Subcutaneous adipose tissue (tissue), 4 donors: Measurements from ENCODE around the gene CENPS. TPM values are rescaled to one million over a fixed set of nuclear protein-coding genes. Genes with fewer than 3 reads are reported as not detected.

Source experiments
- total RNA-seq, 4 donors: library from RNA; depleted of rRNA; stranded (reverse); fragments of >200 nt; gene quantifications; one replicate each; pipeline ENCODE4 v1.1.0, GENCODE V29; 2016
- TF ChIP-seq, protein P1 (sequence below): fragments of 450-650 bp; IDR thresholded peaks from one replicate; pipeline ENCODE4 v1.5.1; 2016; ENCODE audit warnings: low read depth, mild to moderate bottlenecking, control low read depth, antibody characterized with exemption, moderate library complexity

CENPS gene
- total RNA-seq, 4 donors from 2014 or later = 3.3 to 11.9 (median 4.7) TPM

DNA sequence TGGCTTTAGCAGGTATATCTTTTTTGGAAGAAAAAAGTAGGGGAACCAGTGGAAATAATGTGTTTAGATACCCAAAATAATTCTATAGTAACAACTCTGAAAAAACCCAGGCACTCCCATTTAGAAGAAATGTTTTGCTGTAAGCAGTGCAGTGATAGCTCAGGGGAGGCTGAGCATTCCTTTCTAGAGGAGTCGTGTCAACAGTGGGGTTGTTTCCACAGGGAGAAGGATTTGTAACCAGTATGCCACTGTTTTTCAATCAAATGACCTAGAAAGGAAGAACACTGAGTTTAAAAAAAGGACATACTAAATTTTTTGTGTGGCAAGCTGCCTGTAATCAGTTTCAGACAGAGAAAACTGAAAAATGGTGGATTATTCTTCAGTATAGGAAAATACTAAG, 29.0 kb upstream of the CENPS start:
- TF ChIP-seq, protein P1, sequence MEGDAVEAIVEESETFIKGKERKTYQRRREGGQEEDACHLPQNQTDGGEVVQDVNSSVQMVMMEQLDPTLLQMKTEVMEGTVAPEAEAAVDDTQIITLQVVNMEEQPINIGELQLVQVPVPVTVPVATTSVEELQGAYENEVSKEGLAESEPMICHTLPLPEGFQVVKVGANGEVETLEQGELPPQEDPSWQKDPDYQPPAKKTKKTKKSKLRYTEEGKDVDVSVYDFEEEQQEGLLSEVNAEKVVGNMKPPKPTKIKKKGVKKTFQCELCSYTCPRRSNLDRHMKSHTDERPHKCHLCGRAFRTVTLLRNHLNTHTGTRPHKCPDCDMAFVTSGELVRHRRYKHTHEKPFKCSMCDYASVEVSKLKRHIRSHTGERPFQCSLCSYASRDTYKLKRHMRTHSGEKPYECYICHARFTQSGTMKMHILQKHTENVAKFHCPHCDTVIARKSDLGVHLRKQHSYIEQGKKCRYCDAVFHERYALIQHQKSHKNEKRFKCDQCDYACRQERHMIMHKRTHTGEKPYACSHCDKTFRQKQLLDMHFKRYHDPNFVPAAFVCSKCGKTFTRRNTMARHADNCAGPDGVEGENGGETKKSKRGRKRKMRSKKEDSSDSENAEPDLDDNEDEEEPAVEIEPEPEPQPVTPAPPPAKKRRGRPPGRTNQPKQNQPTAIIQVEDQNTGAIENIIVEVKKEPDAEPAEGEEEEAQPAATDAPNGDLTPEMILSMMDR = no peak

DNA sequence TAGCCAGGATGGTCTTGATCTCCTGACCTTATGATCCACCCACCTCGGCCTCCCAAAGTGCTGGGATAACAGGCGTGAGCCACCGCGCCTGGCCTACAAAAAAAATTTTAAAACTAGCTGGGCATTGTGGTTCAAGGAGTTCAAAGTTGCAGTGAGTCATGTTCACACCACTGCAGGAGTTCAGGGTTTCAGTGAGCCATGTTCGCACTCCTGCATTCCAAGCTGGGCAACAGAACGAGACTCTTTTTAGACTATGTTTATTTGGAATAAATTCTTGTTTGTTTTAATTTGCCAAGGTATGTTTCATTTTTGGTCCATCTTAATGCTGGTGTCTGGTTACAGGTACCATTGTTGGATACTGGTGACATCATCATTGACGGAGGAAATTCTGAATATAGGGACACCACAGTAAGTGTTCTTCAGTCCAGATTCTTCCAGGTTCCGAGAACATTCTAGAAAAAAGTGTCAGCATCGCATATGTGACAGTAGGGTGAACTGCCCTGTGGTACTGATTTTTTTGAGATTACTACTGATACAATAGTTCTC, 27.4 kb upstream of the CENPS start:
- TF ChIP-seq, protein P1 = no peak

DNA sequence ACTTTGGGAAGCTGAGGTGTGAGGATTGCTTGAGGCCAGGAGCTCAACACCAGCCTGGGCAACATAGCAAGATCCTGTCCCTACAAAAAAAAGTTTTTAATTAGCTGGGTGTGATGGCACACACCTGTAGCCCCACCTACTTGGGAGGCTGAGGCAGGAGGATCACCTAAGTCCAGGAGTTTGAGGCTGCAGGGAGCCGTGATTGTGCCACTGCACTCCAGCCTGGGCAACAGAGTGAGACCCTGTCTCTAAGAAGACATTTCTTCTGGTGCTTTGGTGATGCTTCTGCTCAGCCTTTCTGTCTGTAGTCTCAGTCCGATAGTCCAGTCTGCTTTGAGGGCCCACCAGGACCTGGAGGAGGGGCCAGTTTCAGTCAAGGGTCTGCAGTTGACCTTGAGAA, 23.0 kb upstream of the CENPS start:
- TF ChIP-seq, protein P1 = no peak

DNA sequence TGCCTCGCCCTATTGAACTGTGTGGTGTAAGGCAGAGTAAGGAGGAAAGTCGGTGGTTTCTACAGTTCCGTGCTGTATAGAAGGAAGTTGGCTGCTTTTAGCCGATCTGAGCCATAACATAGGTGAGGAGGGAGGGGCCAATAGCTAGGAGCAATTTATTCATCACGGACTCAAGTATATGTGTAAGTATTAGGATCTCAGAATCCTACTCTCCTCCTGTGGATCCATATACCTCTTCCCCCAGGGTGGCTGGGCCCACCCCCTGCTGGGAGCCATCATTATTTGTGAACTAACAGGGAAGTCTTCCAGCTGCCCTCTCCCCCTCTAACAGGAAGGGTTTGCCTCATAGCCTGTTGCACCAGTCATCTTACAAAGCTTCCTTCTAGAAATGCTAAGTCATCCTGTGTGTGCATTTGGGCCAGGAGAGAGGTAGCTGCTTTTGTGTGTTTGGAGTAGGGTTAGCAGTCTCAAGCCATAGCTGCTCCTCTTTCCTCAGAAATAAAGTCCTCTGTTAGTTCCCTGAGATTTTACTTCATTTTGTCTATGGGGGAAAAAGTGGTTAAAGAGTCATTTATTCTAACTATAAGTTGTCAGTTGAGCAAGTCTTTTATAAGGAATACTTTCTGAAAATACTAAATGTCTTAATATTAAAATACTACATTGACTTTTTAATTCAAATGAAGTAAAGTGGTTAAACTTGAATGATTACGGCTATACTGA, 14.9 kb upstream of the CENPS start:
- TF ChIP-seq, protein P1 = no peak

DNA sequence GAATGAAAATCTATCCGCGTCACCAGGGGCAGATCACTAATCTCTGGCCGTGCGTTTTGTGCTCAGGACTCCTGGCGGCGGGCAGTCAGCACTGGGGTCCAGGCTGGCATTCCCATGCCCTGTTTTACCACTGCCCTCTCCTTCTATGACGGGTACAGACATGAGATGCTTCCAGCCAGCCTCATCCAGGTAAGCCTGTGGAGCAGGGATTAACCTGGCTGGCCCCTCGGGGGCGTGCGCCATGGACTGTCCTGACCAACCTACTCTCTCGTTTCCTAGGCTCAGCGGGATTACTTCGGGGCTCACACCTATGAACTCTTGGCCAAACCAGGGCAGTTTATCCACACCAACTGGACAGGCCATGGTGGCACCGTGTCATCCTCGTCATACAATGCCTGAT, 10.9 kb upstream of the CENPS start:
- TF ChIP-seq, protein P1 = no peak

DNA sequence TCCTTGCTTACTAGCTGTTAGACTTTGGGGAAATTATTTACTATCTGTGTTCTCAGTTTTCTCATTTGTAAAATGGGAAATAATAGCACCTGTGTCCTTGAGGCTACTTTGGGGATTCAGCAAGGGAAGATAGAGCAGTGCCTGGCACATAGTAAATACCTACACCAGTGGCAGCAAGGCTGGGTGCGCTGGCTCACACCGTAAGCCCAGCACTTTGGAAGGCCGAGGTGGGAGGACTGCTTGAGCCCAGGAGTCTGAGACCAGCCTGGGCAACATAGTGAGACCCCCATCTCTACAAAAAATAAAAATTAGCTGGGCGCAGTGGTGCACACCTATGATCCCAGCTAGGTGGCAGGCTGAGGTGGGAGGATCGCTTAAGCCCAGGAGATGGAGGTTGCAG, 8.6 kb upstream of the CENPS start:
- TF ChIP-seq, protein P1 = no peak

DNA sequence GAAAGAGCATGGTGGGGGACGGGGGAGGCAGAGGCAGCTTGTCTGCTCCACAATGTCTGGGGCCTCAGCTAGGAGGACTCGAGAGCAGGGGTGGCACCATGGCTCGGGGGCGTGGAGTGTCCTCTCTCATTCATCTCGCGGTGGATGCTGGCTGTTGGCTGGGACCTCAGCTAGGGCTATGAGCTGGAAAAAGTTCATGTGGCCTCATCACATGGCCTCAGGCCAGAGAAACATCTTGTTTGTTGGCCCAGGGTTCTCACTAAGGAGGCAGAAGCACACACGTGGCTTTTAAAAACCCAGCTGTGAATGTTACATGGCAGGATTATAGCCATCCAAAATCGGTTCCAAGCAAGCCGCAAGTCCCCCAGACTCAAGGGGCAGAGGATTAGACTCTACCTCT, 6.2 kb upstream of the CENPS start:
- TF ChIP-seq, protein P1 = no peak
